ENCODE data around the gene WDR75. TPM values are rescaled to one million over a fixed set of nuclear protein-coding genes. Genes with fewer than 3 reads are reported as not detected.

Gene WDR75
- total and polyA plus RNA-seq, 2 donors (not counting 3 experiments of a cell fraction or from before 2014, with no cell fraction given), result 17.4 to 44.8 TPM

DNA sequence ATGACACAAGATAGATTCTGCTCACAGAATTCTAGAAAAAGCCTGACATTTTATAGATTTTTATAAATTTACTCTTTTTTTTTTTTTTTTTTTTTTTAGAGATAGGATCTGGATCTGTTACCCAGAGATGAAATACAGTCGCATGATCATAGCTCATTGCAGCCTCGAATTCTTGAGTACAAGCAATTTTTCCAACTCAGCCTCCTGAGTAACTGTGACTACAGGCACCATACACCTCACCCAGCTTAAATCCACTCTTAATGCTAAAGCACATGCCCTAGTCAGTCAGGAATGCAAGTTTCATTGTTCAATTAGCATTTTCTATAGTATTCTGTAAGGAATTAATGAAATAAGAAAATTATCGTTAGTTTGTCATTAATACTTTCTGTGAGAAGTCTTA, 32.1 kb upstream of the WDR75 start:
- H3K27ac ChIP-seq (ENCODE audit: insufficient read depth, low read depth, low read length), result peak overlapping the region; percentile 67
- H3K9me1 ChIP-seq (replicated peaks; ENCODE audit: control insufficient read depth, extremely low read depth, insufficient read depth, low read length), result no peaks in the 10 kb centered on the region
- CTCF ChIA-PET, result interaction anchor here (0.6 to 4.4 kb wide), 10 partner anchors 122 to 1828 kb away, joined by 3 to 38 read pairs (median 4); no protein-coding TSS in a partner anchor
- dilution Hi-C loops (cut with MboI; ENCODE audit: extremely low pct_ligation_motif_present, low sequenced_read_pairs), result no loop called here
- TF ChIP-seq POLR2AphosphoS5 (IDR thresholded peaks at IDR 0.05; ENCODE audit: insufficient read depth, low read depth, low read length), result no peak
- no peak overlapping the region for H3K4me3 ChIP-seq (replicated peaks in 1 of 3; ENCODE audit: insufficient read depth in 1 of 3, low read depth in 1 of 3, low read length in 3 of 3)
- H3K4me1 ChIP-seq (ENCODE audit: control insufficient read depth, extremely low read depth, insufficient read depth, low read length), result peaks cover 38% of the 10 kb centered on the region
- H3K36me3 ChIP-seq (ENCODE audit: control insufficient read depth in 2 of 2, extremely low read depth in 1 of 2, insufficient read depth in 2 of 2, low read length in 2 of 2), result no peaks in the 10 kb centered on the region
- POLR2A ChIA-PET, result no interaction called here
- intact Hi-C loops (cut with micrococcal nuclease), result no loop called here
- no peaks in the 10 kb centered on the region for H3K27me3 ChIP-seq (ENCODE audit: control insufficient read depth in 2 of 2, insufficient read depth in 2 of 2, low read length in 2 of 2)
- no peaks in the 10 kb centered on the region for H3K79me2 ChIP-seq (ENCODE audit: control insufficient read depth, insufficient read depth, low read length)
- H3K9me3 ChIP-seq (replicated peaks; ENCODE audit: control insufficient read depth, insufficient read depth, low read length), result no peaks in the 10 kb centered on the region
- DNase-seq (ENCODE audit: low read depth, low spot score) (peak; percentile 10), FAIRE-seq (no peak)
- H3K4me2 ChIP-seq (ENCODE audit: insufficient read depth, low read length), result no peak overlapping the region
- no peaks in the 10 kb centered on the region for H4K20me1 ChIP-seq (replicated peaks; ENCODE audit: control insufficient read depth, extremely low read depth, insufficient read depth, low read length)
- no TSS peak for BruUV-seq (replicated peaks)
- H3K9ac ChIP-seq (replicated peaks; ENCODE audit: extremely low read depth, insufficient read depth, low read length), result no peak overlapping the region
- no peak overlapping the region for H2AFZ ChIP-seq (ENCODE audit: low read depth, low read length)

- peaks cover 38% of the 10 kb centered on the region for H3K4me1 ChIP-seq (ENCODE audit: control insufficient read depth, extremely low read depth, insufficient read depth, low read length)
- intact Hi-C loops (cut with micrococcal nuclease), result loop anchor here (5.0 kb wide), 1 partner anchor 1827 kb away; no protein-coding TSS in a partner anchor
- dilution Hi-C loops (cut with MboI; ENCODE audit: extremely low pct_ligation_motif_present, low sequenced_read_pairs), result no loop called here
- no peak overlapping the region for H3K9ac ChIP-seq (replicated peaks; ENCODE audit: extremely low read depth, insufficient read depth, low read length)
- no peaks in the 10 kb centered on the region for H3K9me3 ChIP-seq (replicated peaks; ENCODE audit: control insufficient read depth, insufficient read depth, low read length)
- peak overlapping the region; percentile 28 for H3K4me2 ChIP-seq (ENCODE audit: insufficient read depth, low read length)
- peak overlapping the region; percentile 51 for H3K27ac ChIP-seq (ENCODE audit: insufficient read depth, low read depth, low read length)
- no peaks in the 10 kb centered on the region for H3K79me2 ChIP-seq (ENCODE audit: control insufficient read depth, insufficient read depth, low read length)
- ChIA-PET CTCF (interaction anchor here (0.8 to 4.4 kb wide), 9 partner anchors 122 to 1828 kb away, joined by 3 to 38 read pairs (median 5); no protein-coding TSS in a partner anchor), POLR2A (no interaction called here)
- no peaks in the 10 kb centered on the region for H3K9me1 ChIP-seq (replicated peaks; ENCODE audit: control insufficient read depth, extremely low read depth, insufficient read depth, low read length)
- BruUV-seq (replicated peaks), result no TSS peak
- no peak for FAIRE-seq
- no peaks in the 10 kb centered on the region for H4K20me1 ChIP-seq (replicated peaks; ENCODE audit: control insufficient read depth, extremely low read depth, insufficient read depth, low read length)
- H3K27me3 ChIP-seq (ENCODE audit: control insufficient read depth in 2 of 2, insufficient read depth in 2 of 2, low read length in 2 of 2), result no peaks in the 10 kb centered on the region
- DNase-seq (ENCODE audit: low read depth, low spot score), result peak; percentile 17
- no peaks in the 10 kb centered on the region for H3K36me3 ChIP-seq (ENCODE audit: control insufficient read depth in 2 of 2, extremely low read depth in 1 of 2, insufficient read depth in 2 of 2, low read length in 2 of 2)
- H2AFZ ChIP-seq (ENCODE audit: low read depth, low read length), result peak overlapping the region; percentile 63
- TF ChIP-seq GATA2 (IDR thresholded peaks at IDR 0.05; ENCODE audit: insufficient read depth, insufficient read length, low read depth, low read length), result no peak
- no peak for TF ChIP-seq POLR2AphosphoS5 (IDR thresholded peaks at IDR 0.05; ENCODE audit: insufficient read depth, low read depth, low read length)
- no peak for TF ChIP-seq FOS (IDR thresholded peaks at IDR 0.05; ENCODE audit: borderline replicate concordance, insufficient read depth, low read length)
- TF ChIP-seq, protein P1, sequence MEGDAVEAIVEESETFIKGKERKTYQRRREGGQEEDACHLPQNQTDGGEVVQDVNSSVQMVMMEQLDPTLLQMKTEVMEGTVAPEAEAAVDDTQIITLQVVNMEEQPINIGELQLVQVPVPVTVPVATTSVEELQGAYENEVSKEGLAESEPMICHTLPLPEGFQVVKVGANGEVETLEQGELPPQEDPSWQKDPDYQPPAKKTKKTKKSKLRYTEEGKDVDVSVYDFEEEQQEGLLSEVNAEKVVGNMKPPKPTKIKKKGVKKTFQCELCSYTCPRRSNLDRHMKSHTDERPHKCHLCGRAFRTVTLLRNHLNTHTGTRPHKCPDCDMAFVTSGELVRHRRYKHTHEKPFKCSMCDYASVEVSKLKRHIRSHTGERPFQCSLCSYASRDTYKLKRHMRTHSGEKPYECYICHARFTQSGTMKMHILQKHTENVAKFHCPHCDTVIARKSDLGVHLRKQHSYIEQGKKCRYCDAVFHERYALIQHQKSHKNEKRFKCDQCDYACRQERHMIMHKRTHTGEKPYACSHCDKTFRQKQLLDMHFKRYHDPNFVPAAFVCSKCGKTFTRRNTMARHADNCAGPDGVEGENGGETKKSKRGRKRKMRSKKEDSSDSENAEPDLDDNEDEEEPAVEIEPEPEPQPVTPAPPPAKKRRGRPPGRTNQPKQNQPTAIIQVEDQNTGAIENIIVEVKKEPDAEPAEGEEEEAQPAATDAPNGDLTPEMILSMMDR (IDR thresholded peaks at IDR 0.05; ENCODE audit: extremely low read depth in 1 of 2, insufficient read depth in 1 of 2, low read depth in 1 of 2, low read length in 2 of 2), result no peak
- no peak for TF ChIP-seq JUN (IDR thresholded peaks at IDR 0.05; ENCODE audit: borderline replicate concordance, insufficient read depth, insufficient read length, low read depth)
- no peak for TF ChIP-seq POLR2A (IDR thresholded peaks at IDR 0.05; ENCODE audit: low read depth, low read length)
- TF ChIP-seq EZH2 (IDR thresholded peaks at IDR 0.05; ENCODE audit: borderline replicate concordance, low read depth, low read length, severe bottlenecking), result no peak
- TF ChIP-seq, protein P2, sequence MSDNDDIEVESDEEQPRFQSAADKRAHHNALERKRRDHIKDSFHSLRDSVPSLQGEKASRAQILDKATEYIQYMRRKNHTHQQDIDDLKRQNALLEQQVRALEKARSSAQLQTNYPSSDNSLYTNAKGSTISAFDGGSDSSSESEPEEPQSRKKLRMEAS (IDR thresholded peaks at IDR 0.05; ENCODE audit: insufficient read depth, insufficient read length), result no peak
- no peak for TF ChIP-seq MYC (IDR thresholded peaks at IDR 0.05; ENCODE audit: low read depth, low read length)
- no peak overlapping the region for H3K4me3 ChIP-seq (replicated peaks in 1 of 3; ENCODE audit: insufficient read depth in 1 of 3, low read depth in 1 of 3, low read length in 3 of 3)
Observed at GRCh38 chr2:189409647-189410046, 31.6 kb upstream of the WDR75 start.

All from endothelial cell of umbilical vein (primary cell).